IPS-20b (cell line): ENCODE results near the gene ASCC2.

ENCODE experiments used
- H3K27ac ChIP-seq: one replicate; pipeline ENCODE4 v1.5.1; 2013; ENCODE audit warnings: low read length
- H3K27me3 ChIP-seq: 2 replicates; pipeline ENCODE4 v1.6.1; 2013; ENCODE audit warnings: mild to moderate bottlenecking, low read length, inconsistent platforms; ENCODE audit not compliant: insufficient read depth
- H3K36me3 ChIP-seq: 2 replicates; pipeline ENCODE4 v1.6.1; 2013; ENCODE audit warnings: low read depth, mild to moderate bottlenecking, inconsistent platforms, low read length, moderate library complexity; ENCODE audit not compliant: insufficient read depth
- H3K4me1 ChIP-seq: 2 replicates; pipeline ENCODE4 v1.6.1; 2013; ENCODE audit warnings: mild to moderate bottlenecking, control low read depth, inconsistent platforms, low read length, moderate library complexity; ENCODE audit not compliant: insufficient read depth
- H3K4me3 ChIP-seq: 2 replicates; pipeline ENCODE4 v1.5.1; 2013; ENCODE audit warnings: mild to moderate bottlenecking, low read length, inconsistent platforms
- H3K9ac ChIP-seq: 2 replicates; pipeline ENCODE4 v1.6.1; 2013; ENCODE audit warnings: low read depth, mild to moderate bottlenecking, inconsistent platforms, low read length, moderate library complexity
- H3K9me3 ChIP-seq: 2 replicates; pipeline ENCODE4 v1.6.1; 2013; ENCODE audit warnings: mild to moderate bottlenecking, low read depth, low read length, inconsistent platforms; ENCODE audit not compliant: insufficient read depth

Gene ASCC2

DNA sequence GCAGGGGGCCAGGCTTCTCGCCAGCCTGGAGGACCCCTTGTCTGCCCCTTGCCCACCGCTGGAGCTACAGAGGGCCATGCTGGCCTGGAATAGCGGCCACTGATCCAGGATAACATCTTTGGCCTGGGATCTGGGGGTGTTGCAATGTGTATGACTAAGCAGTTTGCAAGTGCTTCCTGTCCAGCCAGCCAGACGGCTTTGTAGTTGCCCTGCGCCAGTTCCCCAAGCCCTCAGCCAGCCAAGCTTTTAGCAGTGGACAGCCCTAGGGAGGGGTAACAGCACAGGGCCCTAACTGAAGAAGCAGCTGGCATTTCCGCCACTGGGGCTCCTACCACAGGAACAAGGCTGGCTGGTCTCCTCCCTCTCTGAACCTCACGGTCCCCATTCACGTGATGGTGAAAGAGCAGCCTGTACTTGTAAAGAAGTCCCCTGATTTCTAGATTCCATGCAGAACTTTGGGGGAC lies 38.8 kb downstream of the ASCC2 start:
- Histone ChIP-seq H3K9me3 (no peaks in the 10 kb centered on the region), H3K36me3 (peaks cover 54% of the 10 kb centered on the region), H3K27ac (no peak overlapping the region), H3K4me3 (no peak overlapping the region), H3K4me1 (0 out of 2 replicates have a peak, but pooled peaks cover 5% of the 10 kb centered on the region), H3K27me3 (no peaks in the 10 kb centered on the region), H3K9ac (no peak overlapping the region)

DNA sequence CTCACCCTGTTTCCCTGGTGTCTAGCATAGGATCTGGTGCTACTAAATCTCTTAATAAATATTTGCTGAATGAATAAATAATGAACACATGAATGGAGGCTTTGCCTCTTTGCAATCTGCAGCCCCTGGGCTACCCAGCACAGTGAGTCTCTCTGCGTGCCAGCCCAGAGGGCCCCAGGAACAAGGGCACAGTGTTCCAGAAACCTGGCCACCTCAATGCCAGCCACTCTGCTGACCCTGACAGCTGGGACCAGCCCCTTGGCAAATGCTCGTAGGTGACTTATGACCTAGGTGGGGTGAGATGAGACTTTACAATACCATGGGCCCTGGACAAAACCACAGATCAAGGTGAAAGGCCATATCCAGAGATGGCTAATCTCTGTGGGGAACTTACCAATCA lies 39.3 kb downstream of the ASCC2 start:
- Histone ChIP-seq H3K27me3 (no peaks in the 10 kb centered on the region), H3K36me3 (peaks cover 50% of the 10 kb centered on the region), H3K27ac (no peak overlapping the region), H3K4me1 (0 out of 2 replicates have a peak, but pooled peaks cover 5% of the 10 kb centered on the region), H3K9ac (no peak overlapping the region), H3K9me3 (no peaks in the 10 kb centered on the region), H3K4me3 (no peak overlapping the region)

DNA sequence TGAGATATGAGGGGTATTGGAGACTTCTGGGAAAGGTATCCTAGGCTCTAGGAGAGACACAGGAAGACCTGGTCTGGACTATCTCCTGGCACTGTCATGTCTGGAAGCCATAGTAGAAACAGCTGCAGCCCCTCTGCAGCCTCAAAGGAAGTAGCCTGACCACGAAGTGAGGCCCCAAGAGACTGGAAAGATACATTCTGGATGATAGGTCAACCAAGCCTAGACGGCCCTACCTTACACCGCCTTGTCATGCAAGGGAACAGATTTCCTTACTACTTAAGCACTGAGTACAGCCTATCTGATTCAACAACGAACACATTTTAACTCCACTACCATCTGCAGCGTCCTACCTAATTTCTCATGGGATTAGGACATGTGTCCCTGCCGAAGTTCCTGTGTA lies 39.8 kb downstream of the ASCC2 start:
- no peak overlapping the region for H3K27ac ChIP-seq
- no peak overlapping the region for H3K9ac ChIP-seq
- no peak overlapping the region for H3K4me3 ChIP-seq
- H3K9me3 ChIP-seq: no peaks in the 10 kb centered on the region
- no peaks in the 10 kb centered on the region for H3K27me3 ChIP-seq
- 0 out of 2 replicates have a peak, but pooled peaks cover 5% of the 10 kb centered on the region for H3K4me1 ChIP-seq
- peaks cover 47% of the 10 kb centered on the region for H3K36me3 ChIP-seq

DNA sequence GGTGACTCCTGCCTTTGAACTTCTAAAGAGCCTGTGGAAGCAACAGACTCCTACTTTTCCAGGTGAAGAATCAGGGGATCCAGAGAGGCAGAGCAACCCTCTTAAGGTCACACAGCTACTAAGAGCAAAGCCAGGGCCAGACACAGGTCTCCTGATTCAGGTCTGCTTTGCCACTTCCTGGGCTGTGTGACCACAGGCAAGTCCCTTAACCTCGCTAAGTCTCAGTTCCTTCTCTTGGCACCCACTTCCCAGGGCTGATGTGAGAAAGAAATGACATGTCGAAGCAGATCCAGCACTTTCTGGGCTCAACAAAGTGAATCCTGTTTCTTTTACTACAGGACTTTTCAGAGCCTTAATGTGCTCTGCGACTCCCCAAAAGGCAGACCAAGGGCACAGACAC lies 40.7 kb downstream of the ASCC2 start:
- no peak overlapping the region for H3K9ac ChIP-seq
- no peaks in the 10 kb centered on the region for H3K27me3 ChIP-seq
- no peaks in the 10 kb centered on the region for H3K9me3 ChIP-seq
- no peak overlapping the region for H3K27ac ChIP-seq
- no peak overlapping the region for H3K4me3 ChIP-seq
- H3K36me3 ChIP-seq: peaks cover 55% of the 10 kb centered on the region
- 0 out of 2 replicates have a peak, but pooled peaks cover 5% of the 10 kb centered on the region for H3K4me1 ChIP-seq

DNA sequence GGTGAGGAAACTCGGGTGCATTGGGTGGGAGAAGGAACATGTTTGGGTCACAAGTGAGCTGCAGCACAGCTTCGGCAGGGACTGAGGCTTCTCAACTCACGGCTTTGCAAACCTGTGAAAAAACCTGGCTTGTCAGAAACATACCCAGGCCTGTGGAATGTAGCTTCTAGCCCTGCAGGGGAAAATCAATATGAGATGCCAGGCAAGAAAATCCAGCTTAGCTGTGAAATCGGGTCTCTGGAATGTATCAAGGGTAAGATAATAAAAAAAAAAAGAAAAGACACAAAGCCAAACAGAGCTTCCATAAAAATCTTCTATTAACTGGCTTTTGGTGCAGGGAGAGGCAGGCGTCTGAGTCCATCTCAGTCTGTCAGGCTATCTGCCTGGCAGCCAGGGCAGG lies 42.4 kb downstream of the ASCC2 start:
- H3K4me1 ChIP-seq: no peaks in the 10 kb centered on the region
- H3K27me3 ChIP-seq: no peaks in the 10 kb centered on the region
- no peaks in the 10 kb centered on the region for H3K9me3 ChIP-seq
- H3K36me3 ChIP-seq: peaks cover 57% of the 10 kb centered on the region
- no peak overlapping the region for H3K4me3 ChIP-seq
- no peak overlapping the region for H3K9ac ChIP-seq
- H3K27ac ChIP-seq: no peak overlapping the region

DNA sequence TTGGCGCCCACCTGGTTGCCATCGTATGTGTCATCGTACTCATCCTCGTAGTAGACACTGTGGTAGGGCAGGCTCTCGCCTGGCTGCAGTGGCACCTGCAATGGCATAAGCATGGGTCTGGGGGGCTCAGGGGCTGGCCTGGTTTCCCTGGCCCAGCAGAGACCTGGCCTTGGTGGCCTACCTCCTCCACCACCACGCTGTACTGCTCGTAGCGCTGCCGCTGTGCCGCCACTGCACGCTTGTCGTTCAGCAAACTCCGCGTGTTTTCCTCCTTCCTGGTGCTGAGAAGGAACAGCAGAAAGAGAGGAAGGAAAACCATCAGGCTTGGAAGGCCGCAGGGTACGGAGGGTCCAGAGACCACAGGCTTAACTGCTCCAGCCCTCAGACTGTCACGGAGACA lies 44.7 kb downstream of the ASCC2 start:
- Histone ChIP-seq H3K4me1 (no peaks in the 10 kb centered on the region), H3K4me3 (no peak overlapping the region), H3K9me3 (no peaks in the 10 kb centered on the region), H3K27ac (no peak overlapping the region), H3K27me3 (no peaks in the 10 kb centered on the region), H3K9ac (no peak overlapping the region), H3K36me3 (peaks cover 57% of the 10 kb centered on the region)

DNA sequence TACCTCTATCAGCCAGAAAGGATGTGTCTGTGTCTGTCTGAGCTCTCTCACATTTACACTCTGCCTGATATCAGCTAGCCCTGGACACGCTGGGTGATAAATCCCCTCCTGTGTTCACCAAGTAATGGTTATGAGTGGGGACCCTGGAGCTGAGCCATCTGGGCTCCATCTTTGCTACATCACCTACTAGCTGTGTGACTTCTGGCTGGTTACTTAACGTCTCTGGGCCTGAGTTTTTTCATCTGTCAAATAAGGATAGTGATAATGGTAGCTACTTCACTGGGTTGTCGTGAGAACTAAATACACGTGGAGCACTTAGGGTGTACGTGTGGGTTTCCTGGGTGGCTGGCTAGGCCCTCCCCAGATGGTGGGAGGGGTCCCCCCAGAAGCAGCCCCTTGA lies 48.0 kb downstream of the ASCC2 start:
- Histone ChIP-seq H3K9me3 (no peaks in the 10 kb centered on the region), H3K36me3 (peaks cover 55% of the 10 kb centered on the region), H3K4me1 (peaks cover 6% of the 10 kb centered on the region; the same call in 1 of the 2 replicates), H3K27me3 (no peaks in the 10 kb centered on the region), H3K9ac (no peak overlapping the region), H3K4me3 (no peak overlapping the region), H3K27ac (no peak overlapping the region)

DNA sequence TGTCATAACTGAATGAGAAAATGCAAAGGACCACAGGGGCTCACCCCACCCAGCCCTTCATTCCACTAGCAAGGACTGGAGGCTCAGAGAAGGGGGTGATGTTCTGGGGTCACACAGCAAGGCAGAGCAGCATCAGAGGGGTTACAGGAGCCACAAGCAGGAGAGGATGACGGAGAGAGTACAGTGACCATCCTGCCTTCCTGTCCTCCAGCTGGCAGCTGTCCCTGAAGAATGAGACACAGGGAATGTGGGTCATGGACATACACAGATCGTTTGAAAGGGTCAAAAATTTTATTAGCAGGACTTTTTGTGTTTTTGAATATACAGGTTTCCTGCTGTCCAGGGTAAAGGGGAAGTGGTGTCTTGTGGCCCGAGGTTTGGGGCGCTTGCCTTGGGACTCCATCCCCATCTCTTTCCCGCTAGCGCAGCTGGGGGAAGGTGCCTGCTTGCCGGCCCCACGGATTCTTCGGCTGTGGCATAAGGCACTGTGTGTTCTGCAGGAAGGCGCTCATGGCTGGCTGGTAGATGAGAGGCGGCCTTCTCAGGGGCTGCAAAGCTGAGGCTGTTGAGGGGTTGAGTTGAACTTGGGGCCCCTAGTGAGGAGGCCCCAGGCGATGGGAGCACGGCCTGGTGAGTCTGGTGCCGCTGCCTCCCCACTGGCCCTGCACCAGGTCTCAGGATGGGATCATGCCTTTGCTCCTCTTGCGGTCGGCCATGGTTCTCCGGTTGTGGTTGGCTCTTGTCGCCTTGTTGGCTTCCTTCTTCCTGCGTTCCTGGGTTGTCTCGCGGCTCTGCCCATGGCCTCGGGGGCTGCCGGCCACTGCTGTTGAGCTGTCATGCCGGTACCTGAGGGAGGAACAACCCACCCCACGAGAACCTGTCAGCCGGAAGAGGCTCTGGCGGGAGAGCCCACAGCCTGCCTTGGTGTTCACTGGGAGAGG lies 49.5 kb downstream of the ASCC2 start:
- Histone ChIP-seq H3K36me3 (peaks cover 49% of the 10 kb centered on the region), H3K4me1 (peaks cover 6% of the 10 kb centered on the region; the same call in 1 of the 2 replicates), H3K9me3 (no peaks in the 10 kb centered on the region), H3K27ac (no peak overlapping the region), H3K27me3 (no peaks in the 10 kb centered on the region), H3K9ac (no peak overlapping the region), H3K4me3 (no peak overlapping the region)

DNA sequence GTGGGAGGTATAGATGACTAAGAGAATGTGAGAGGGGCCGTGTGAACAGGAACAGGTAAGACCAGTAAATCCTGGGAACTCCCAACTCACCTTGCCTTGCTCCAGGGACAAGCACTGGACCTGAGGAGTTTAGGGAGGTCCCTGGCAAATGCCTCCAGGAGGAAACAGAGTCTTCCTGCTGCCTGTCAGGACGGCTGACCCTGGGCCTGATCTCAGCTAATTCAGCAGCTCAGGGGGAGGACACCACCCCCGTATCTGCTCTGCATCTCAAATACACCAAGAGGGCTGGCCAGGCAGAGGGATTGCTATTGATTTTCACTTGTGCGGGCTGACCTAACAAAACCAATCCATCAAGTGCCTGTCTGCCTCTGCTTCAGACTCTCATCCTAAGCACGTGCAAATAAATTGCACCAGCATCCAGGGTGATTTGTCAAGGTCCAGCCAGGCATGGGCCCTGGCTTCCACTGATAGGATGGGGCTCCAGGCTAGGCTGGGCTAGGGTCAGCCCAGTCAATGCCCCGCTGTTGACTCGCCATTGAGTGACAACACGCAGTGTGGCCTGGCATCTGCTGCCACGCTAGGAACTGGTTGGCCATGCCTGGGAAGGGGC lies 50.6 kb downstream of the ASCC2 start:
- Histone ChIP-seq H3K36me3 (peaks cover 38% of the 10 kb centered on the region), H3K4me1 (peaks cover 6% of the 10 kb centered on the region; the same call in 1 of the 2 replicates), H3K27me3 (no peaks in the 10 kb centered on the region)

DNA sequence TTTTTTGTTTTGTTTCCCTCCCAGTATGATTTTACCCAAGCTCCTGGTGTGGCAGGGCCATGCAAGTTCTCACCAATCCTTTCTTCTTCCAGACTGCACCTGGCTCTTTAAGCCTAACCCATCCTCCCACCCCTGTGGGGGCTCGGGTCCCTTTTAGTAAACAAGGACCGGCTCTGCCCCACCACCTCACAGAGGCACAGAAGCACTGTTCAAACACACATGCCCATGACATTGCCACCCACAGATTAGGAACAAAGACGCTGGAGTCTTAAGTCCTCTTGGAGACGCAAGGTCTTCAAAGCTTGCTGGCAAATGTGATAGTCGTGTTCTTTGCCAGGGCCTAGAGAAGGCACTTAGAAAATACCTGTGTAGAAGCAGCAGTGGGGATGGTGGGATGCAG lies 52.0 kb downstream of the ASCC2 start:
- Histone ChIP-seq H3K4me3 (no peak overlapping the region), H3K27me3 (no peaks in the 10 kb centered on the region), H3K9me3 (no peaks in the 10 kb centered on the region), H3K27ac (no peak overlapping the region), H3K9ac (no peak overlapping the region), H3K36me3 (peaks cover 30% of the 10 kb centered on the region), H3K4me1 (peaks cover 6% of the 10 kb centered on the region; the same call in 1 of the 2 replicates)

More for the DNA sequence above, 50.6 kb downstream of the ASCC2 start:
- no peak overlapping the region for H3K9ac ChIP-seq
- no peak overlapping the region for H3K27ac ChIP-seq
- no peak overlapping the region for H3K4me3 ChIP-seq
- H3K9me3 ChIP-seq: no peaks in the 10 kb centered on the region

DNA sequence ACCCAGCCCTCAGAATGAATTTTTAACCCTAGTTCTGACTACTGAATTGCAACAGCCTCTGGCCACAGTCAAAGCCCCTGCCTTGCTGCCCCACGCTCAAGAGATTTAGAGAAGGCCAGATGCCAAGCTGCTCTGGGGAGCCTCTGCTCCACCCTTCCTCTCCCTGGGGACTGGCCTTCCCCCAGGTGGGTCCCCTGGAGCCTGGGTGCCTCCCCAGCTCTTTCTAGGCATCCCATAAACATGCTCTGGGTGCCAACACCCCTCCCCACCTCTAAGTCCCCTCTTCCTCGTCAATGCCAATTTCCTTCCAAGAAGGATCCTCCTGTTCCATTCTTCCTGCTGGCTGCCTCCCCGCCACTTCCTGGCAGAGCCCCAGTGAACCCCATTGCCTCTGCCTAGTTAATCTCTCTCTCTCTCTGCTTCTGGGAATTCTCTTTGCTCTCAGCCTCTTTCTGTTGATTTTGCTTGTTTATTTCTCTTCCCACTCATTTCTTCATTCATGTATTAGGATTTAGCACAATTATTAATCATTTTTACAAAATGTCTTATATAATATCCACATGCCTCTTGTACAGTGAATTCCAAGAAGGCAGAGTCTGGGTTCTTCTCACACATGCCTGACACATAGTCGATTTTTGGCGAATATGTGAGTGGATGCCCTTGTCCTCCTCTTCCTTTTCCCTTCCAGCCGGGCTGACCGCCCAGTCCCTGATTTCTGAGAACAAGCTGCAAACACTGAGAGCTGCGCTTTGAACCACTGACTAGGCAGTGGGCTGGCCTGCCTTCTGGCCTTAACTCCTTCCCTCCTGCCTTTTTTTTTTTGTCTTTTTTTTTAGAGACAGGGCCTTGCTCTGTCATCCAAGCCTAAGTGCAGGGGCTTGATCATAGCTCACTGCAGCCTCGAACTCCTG lies 53.4 kb downstream of the ASCC2 start:
- H3K9ac ChIP-seq: no peak overlapping the region
- H3K9me3 ChIP-seq: no peaks in the 10 kb centered on the region
- H3K4me3 ChIP-seq: no peak overlapping the region
- peaks cover 18% of the 10 kb centered on the region for H3K36me3 ChIP-seq
- no peak overlapping the region for H3K27ac ChIP-seq
- H3K4me1 ChIP-seq: peaks cover 6% of the 10 kb centered on the region; the same call in 1 of the 2 replicates
- H3K27me3 ChIP-seq: no peaks in the 10 kb centered on the region
